GM10248 (cell line): ENCODE data around the gene SIT1.

Experiments used
- CTCF ChIA-PET: fragments of 300-600 bp; sonication (Branson Sonifier 250); formaldehyde crosslinking; extraction: SDS; loops from one replicate; lab custom pipeline; 2021; ENCODE audit warnings: antibody characterized with exemption; lab: Yijun Ruan, JAX
- POLR2A ChIA-PET: fragments of 350-650 bp; sonication (Branson Sonifier 250); formaldehyde crosslinking; extraction: SDS; loops from one replicate; lab custom pipeline; 2020; ENCODE audit warnings: antibody characterized with exemption; lab: Yijun Ruan, JAX
- DNase-seq: peaks from one replicate; pipeline ENCODE4 v3.0.0; 2012; ENCODE audit errors: extremely low spot score
- TF ChIP-seq, protein P1 (sequence below): IDR thresholded peaks from 2 replicates; pipeline ENCODE4 v1.5.1; 2012; ENCODE audit warnings: mild to moderate bottlenecking, low read depth; ENCODE audit errors: extremely low read depth, missing control alignments, control extremely low read depth

The SIT1 gene

DNA sequence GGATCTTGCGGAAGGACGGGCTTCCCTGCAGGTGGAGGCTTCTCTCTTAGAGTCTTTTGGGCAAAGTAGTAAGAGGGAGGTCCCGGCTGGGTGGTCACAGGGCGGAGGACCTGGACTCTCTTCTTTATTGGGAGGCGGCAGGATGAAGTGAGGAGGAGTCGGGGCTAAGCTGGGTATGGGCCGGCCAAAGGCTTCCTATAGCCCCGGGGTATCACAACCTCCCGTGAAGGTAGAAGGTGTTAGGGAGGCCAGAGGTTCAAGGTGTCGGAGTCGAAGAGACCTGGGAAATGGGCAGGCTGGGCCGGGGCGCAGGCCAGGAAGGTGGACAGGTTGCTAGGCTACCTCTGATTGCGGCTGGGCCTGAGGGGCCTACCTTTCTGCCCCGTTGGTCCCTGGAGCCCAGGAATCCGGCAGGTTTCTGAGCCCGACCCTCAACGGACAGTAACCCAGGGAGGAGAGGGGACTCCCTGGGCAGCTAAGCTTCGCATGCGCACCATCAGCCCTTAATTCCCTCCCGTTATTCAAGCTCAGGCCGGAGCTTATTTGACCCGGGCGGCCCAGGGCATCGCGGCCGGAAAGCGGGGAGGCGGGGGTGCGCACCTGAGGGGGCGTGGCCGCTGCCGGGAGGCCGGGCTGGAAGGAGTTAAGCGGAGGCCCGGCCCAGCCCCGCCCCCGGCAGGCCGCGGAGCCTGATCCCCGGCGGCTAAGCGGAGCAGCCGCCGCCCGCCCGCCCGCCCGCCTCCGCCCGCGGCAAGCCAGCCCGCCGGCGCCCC is 46.0 kb downstream of the SIT1 start, which contains the start of gene TESK1:
TESK1 (plus strand) TSS at position 685 of the 773 bp plus-strand sequence. CDS start 358 bp downstream, outside the sequence.
- peak; percentile 92 for DNase-seq
- TF ChIP-seq, protein P1, sequence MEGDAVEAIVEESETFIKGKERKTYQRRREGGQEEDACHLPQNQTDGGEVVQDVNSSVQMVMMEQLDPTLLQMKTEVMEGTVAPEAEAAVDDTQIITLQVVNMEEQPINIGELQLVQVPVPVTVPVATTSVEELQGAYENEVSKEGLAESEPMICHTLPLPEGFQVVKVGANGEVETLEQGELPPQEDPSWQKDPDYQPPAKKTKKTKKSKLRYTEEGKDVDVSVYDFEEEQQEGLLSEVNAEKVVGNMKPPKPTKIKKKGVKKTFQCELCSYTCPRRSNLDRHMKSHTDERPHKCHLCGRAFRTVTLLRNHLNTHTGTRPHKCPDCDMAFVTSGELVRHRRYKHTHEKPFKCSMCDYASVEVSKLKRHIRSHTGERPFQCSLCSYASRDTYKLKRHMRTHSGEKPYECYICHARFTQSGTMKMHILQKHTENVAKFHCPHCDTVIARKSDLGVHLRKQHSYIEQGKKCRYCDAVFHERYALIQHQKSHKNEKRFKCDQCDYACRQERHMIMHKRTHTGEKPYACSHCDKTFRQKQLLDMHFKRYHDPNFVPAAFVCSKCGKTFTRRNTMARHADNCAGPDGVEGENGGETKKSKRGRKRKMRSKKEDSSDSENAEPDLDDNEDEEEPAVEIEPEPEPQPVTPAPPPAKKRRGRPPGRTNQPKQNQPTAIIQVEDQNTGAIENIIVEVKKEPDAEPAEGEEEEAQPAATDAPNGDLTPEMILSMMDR = no peak
- POLR2A ChIA-PET = interaction anchor here (0.9 kb wide), 1 partner anchor 53 kb away, joined by 3 read pairs; the partner anchor contains the start of genes CCDC107 and RMRP
- CTCF ChIA-PET = interaction anchor here (1.0 to 3.5 kb wide), 8 partner anchors 8 to 145 kb away, joined by 3 to 35 read pairs (median 6); partner anchors contain the start of genes CD72, CREB3, RGP1 and TLN1

DNA sequence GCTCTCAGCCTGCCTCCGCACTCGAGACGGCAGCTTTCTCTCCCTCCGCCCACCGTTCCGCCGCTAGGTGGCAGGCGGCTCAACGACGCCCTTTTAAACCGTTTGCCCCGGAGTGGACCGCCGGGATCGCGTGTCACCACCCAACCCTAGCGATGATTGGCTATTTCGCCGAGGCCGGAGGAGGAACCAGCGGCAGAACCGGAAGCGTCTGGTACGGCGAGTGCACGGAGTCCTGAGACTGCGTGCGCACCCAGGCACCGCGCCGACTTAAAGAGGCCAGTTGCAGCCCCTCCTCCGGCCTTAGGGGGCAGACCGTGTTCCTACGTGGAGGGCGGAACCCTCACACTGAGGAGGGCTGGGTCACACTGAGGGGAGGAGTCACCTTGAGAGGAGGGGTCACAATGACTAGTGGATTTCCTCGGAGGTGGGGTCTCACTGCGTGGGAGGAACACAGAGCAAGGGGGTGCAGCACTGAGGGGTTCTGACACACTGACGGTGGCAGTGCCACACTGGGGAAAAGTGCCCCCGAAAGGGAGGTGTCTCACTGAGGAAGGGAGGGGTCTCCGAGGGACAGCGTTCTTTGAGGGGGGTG is 46.6 kb downstream of the SIT1 start:
- peak; percentile 98 for DNase-seq
- POLR2A ChIA-PET = interaction anchor here (1.0 kb wide), 1 partner anchor 128 kb away, joined by 4 read pairs; the partner anchor contains the start of genes CREB3 and TLN1
- CTCF ChIA-PET = interaction anchor here (0.6 to 3.5 kb wide), 38 partner anchors 9 to 609 kb away, joined by 3 to 35 read pairs (median 4); partner anchors contain the start of genes ARHGEF39, CD72, CREB3 and SPAG8
- TF ChIP-seq, protein P1 = peak; percentile 97

DNA sequence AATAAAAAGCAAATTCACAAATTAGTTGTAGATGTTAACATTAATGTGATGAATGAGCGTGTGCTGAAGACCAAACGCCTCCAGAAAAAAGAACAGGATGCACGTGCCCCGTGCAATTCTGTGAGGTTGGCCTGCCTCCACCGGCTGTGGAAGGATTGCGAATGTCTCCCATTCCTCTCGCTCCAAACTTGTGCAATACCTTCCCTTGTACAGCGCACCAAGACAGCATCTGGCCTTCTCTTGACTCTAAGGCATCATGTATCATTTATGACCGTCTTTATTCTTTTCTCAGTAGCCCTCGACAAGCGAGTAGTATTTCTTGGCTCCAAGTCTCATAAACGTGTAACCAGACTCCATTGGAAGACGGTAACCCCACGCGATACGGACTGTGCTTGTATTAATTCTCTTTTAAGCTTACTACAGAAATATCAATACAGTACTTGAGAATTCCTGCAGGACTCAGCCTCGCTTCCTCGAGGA is 47.2 kb downstream of the SIT1 start:
- CTCF ChIA-PET = interaction anchor here (0.6 to 3.5 kb wide), 36 partner anchors 8 to 608 kb away, joined by 3 to 35 read pairs (median 4); partner anchors contain the start of genes ARHGEF39, CD72, CREB3 and SPAG8
- POLR2A ChIA-PET = interaction anchor here (1.0 kb wide), 1 partner anchor 128 kb away, joined by 4 read pairs; the partner anchor contains the start of genes CREB3 and TLN1
- DNase-seq = no peak
- TF ChIP-seq, protein P1 = no peak

DNA sequence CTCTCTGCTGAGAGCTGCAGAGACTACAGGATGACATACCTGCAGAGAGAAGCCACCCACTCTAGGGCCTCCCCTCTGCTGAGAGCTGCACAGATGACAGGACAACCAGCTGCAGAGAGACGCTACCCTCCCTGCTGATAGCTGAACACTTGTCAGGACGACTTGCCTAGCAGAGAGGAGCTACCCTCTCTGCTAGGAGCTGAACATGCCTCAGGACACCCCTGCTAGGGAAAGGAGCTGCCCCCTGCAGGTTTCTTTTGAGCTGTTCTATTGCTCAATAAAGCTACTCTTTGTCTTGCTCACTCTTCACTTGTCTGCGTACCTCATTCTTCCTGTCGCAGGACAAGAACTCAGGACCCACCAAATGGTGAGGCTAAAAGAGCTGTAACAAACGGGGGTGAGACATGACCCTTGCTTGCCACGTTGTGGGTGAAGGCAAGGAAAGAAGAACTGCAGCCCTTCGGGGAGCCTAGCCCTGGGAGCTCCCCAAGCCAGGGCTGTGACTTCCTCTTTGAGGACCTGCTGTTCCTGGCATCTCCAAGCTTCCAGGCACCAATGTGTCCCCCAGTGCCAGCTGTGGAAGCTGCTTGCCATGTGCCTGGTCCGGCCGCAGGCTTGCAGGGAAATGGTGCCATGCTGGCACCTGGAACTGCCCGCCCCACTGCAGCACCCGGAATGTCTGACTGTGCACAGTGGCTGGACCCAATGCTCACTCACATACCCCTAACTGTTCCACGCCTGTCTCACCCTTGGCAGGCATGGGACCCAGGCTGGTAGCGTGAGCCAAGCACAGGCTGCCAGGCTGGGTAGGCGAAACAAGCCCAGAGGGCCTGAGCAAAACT is 50.7 kb downstream of the SIT1 start:
- no peak for DNase-seq
- CTCF ChIA-PET = interaction anchor here (0.6 to 2.7 kb wide), 16 partner anchors 11 to 549 kb away, joined by 3 to 14 read pairs (median 4); partner anchors contain the start of genes ATOSB, CCDC107, CREB3 and RMRP
- TF ChIP-seq, protein P1 = peak; percentile 26
- POLR2A ChIA-PET = no interaction called here
